Ovary (tissue), 9 donors: Measurements from ENCODE around the gene SLBP. TPM values are rescaled to one million over a fixed set of nuclear protein-coding genes. Genes with fewer than 3 reads are reported as not detected.

Experiments used
- DNase-seq, 5 donors: peaks; one replicate each; pipeline ENCODE4 v3.0.0-alpha.2; 2019 to 2020
- H3K27ac ChIP-seq, 2 donors: fragments of 200-600 bp; one replicate each; pipeline versions ENCODE4 v1.5.1 to v1.8.0; 2019 to 2022
- H3K27me3 ChIP-seq: fragments of 200-600 bp; one replicate; pipeline ENCODE4 v1.8.0; 2022
- H3K36me3 ChIP-seq: fragments of 200-600 bp; sonication (generic); one replicate; pipeline ENCODE4 v1.5.1; 2019
- H3K4me1 ChIP-seq: one replicate; pipeline ENCODE4 v1.8.1; 2013; ENCODE audit warnings: mild to moderate bottlenecking, moderate library complexity; ENCODE audit not compliant: insufficient read depth
- H3K4me3 ChIP-seq: fragments of 200-600 bp; sonication (generic); one replicate; pipeline ENCODE4 v1.5.1; 2017
- H3K9me3 ChIP-seq, 2 donors: fragments of 200-600 bp in 1 of 2; sonication (generic) in 1 of 2; one replicate each; pipeline versions ENCODE4 v1.5.1 to v1.8.1; 2013 to 2019; ENCODE audit warnings: mild to moderate bottlenecking in 1 of 2, moderate library complexity in 1 of 2
- EP300 ChIP-seq: sonication (generic); formaldehyde crosslinking; IDR thresholded peaks from one replicate; pipeline ENCODE4 v1.6.1; 2017; ENCODE audit warnings: antibody characterized with exemption
- POLR2A ChIP-seq: fragments of 450-650 bp; IDR thresholded peaks from one replicate; pipeline ENCODE4 v1.6.1; 2017; ENCODE audit warnings: antibody characterized with exemption, mild to moderate bottlenecking, moderate library complexity
- WGBS, 3 donors: extraction: QIAGEN DNeasy Blood & Tissue Kit in 1 of 3; methylation state at CpG; one replicate each; pipeline versions ENCODE4 v1.1.5 to v1.1.7; 2013 to 2017; 5-methylcytosine and 5-hydroxymethylcytosine counted together
- intact Hi-C, 4 donors: fragments of 100-400 bp; cut with DNase I; formaldehyde crosslinking; loops; one replicate each; pipeline versions ENCODE4 v1.11.0 to v1.15.1; 2022 to 2023
- polyA plus RNA-seq, 2 donors: library from polyadenylated mRNA; stranded (reverse); fragments of 200-250 nt in 1 of 2; fragments of 350-450 nt in 1 of 2; fragmentation: Illumina TruSeq in 1 of 2; extraction: RNeasy Lipid Tissue Mini Kit (QIAGEN cat#74804) in 1 of 2; gene quantifications; one replicate each; pipeline ENCODE4 v1.2.3, GENCODE V29; 2013 to 2014
- total RNA-seq, 7 donors: library from RNA; depleted of rRNA in 2 of 7; stranded (reverse); fragments of >200 nt in 2 of 7; fragmentation: NEBNext Ultra II Directional in 3 of 7; extraction: Animal tissue kit (Norgen Biotek cat#: 25700) in 3 of 7; gene quantifications; one replicate each; pipeline versions ENCODE4 v1.1.0 to v1.2.4, GENCODE V29; 2016 to 2023
- TF ChIP-seq, protein P1 (sequence below), 3 donors: fragments of 450-650 bp in 2 of 3; fragments of 200-600 bp in 1 of 3; IDR thresholded peaks; one replicate each; pipeline versions ENCODE4 v1.5.1 to v1.8.0; 2016 to 2022; ENCODE audit warnings: antibody characterized with exemption in 3 of 3, mild to moderate bottlenecking in 1 of 3
- donor health status: DM: no; HTN: no; CAD: no; lungs with moderate emphysema.
- donor health status: DM: no; HTN: no; CAD: no.
- donor health status: Bipolar disorder and iron deficiency.
- donor health status: DM: yes; HTN: yes; CAD: no.
- donor health status: DM: no; HTN: no; CAD: no.
- donor health status: DM: yes; HTN: yes; CAD: no.

Gene SLBP
- total and polyA plus RNA-seq, 9 donors: 30.9 to 64.8 (median 36.7) TPM

GRCh38 chr4:1726146-1726934, 14.2 kb upstream of the SLBP start:
- Histone ChIP-seq H3K4me3 (no peak overlapping the region), H3K4me1 (peaks cover 2% of the 10 kb centered on the region), H3K9me3 (no peaks in the 10 kb centered on the region), H3K27me3 (no peaks in the 10 kb centered on the region), H3K36me3 (no peaks in the 10 kb centered on the region), H3K27ac (no peak overlapping the region)
- 61 to 65% (median 62%) methylated on average over 17 of the region's 17 CpGs for WGBS, 3 donors
- intact Hi-C loops: loop anchor here in 3 of 4 donors (5.0 kb wide), 2 partner anchors 34 to 369 kb away; no protein-coding TSS in a partner anchor
- TF ChIP-seq, protein P1, sequence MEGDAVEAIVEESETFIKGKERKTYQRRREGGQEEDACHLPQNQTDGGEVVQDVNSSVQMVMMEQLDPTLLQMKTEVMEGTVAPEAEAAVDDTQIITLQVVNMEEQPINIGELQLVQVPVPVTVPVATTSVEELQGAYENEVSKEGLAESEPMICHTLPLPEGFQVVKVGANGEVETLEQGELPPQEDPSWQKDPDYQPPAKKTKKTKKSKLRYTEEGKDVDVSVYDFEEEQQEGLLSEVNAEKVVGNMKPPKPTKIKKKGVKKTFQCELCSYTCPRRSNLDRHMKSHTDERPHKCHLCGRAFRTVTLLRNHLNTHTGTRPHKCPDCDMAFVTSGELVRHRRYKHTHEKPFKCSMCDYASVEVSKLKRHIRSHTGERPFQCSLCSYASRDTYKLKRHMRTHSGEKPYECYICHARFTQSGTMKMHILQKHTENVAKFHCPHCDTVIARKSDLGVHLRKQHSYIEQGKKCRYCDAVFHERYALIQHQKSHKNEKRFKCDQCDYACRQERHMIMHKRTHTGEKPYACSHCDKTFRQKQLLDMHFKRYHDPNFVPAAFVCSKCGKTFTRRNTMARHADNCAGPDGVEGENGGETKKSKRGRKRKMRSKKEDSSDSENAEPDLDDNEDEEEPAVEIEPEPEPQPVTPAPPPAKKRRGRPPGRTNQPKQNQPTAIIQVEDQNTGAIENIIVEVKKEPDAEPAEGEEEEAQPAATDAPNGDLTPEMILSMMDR (IDR thresholded peaks at IDR 0.05): peak; percentile 77 to 80 (median 78)
- TF ChIP-seq EP300 (no peak), POLR2A (no peak)
- peak; percentile 64 to 88 (median 84) for DNase-seq

GRCh38 chr4:1725521-1725920, 13.4 kb upstream of the SLBP start:
- DNase-seq: peak in 1 of 5 donors; percentile 13
- Histone ChIP-seq H3K4me1 (peaks cover 2% of the 10 kb centered on the region), H3K4me3 (no peak overlapping the region), H3K27ac (no peak overlapping the region), H3K27me3 (no peaks in the 10 kb centered on the region), H3K9me3 (no peaks in the 10 kb centered on the region), H3K36me3 (no peaks in the 10 kb centered on the region)
- intact Hi-C loops: loop anchor here (2.0 to 5.0 kb wide), 3 partner anchors 31 to 368 kb away; no protein-coding TSS in a partner anchor
- WGBS, 3 donors: 85 to 92% (median 91%) methylated on average over 10 of the region's 10 CpGs
- TF ChIP-seq POLR2A (no peak), EP300 (no peak)
- TF ChIP-seq, protein P1 (IDR thresholded peaks at IDR 0.05): no peak

DNA sequence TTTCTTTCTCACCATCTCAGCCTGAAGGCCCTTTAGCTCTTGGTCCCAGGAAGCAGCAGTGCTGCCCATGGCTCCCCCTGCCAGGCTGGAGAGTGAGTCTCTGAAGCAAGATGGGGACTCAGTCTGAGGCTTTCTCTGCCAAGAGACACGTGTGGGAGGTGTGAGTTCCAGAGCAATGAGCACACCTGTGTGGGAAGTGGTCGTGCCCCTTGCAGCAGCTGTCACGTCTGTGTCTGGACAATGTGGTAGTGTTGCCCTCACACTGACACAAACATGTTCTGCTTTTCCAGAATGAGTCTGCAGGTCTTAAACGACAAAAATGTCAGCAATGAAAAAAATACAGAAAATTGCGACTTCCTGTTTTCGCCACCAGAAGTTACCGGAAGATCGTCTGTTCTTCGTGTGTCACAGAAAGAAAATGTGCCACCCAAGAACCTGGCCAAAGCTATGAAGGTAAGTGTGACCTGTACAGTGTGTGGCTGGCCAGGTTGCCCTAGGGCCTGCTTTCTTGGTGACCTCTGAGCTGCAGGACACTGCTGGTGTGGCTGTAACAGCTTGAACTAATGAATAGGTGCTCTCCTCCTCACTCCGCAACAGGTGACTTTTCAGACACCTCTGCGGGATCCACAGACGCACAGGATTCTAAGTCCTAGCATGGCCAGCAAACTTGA, 11.1 kb upstream of the SLBP start:
- DNase-seq: peak in 4 of 5 donors; percentile 12 to 23 (median 16)
- TF ChIP-seq POLR2A: no peak
- TF ChIP-seq, protein P1 (IDR thresholded peaks at IDR 0.05): no peak
- TF ChIP-seq EP300: no peak
- 74 to 80% (median 77%) methylated on average over 12 of the region's 12 CpGs for WGBS, 3 donors
- Histone ChIP-seq H3K4me3 (no peak overlapping the region), H3K9me3 (no peaks in the 10 kb centered on the region), H3K27ac (no peak overlapping the region), H3K36me3 (no peaks in the 10 kb centered on the region), H3K4me1 (peaks cover 8% of the 10 kb centered on the region), H3K27me3 (no peaks in the 10 kb centered on the region)
- intact Hi-C loops: loop anchor here in 1 of 4 donors (5.0 kb wide), 1 partner anchor 376 kb away; the partner anchor contains the start of gene UVSSA

DNA sequence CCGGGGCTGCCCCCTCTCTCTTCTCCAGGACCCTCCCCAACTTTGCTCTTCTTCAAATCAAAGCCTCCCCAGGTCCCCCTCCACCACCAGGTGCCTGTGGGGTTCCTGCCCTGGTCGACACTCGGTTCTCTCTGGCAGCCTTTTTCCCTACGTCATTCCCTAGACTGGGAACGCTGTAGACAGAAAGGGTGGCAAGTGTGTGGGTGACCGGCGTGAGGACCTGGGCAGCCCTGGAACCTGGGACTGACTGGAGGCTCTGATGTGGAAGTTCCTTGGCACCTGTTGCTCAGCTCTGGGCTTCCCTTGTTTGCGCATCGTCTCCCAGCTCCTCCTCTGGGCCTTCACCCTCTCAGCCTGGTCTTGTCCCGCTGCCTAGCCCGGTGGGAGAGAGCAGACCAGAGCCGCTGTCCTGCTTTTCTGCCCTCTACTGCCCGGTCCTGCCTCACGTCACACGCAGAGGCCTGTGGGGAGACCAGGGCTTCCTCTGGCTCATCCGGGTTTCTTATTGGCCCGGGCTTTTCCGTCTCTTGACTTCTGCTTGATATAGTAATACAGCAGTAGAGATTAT, 10.5 kb upstream of the SLBP start:
- H3K4me1 ChIP-seq: peaks cover 8% of the 10 kb centered on the region
- no peak overlapping the region for H3K27ac ChIP-seq
- H3K4me3 ChIP-seq: no peak overlapping the region
- no peak for TF ChIP-seq EP300
- TF ChIP-seq, protein P1 (IDR thresholded peaks at IDR 0.05): no peak
- TF ChIP-seq POLR2A: no peak
- no peaks in the 10 kb centered on the region for H3K9me3 ChIP-seq
- H3K36me3 ChIP-seq: no peaks in the 10 kb centered on the region
- intact Hi-C loops: loop anchor here in 1 of 4 donors (5.0 kb wide), 1 partner anchor 375 kb away; the partner anchor contains the start of gene UVSSA
- 43 to 53% (median 52%) methylated on average over 18 of the region's 18 CpGs for WGBS, 3 donors
- H3K27me3 ChIP-seq: no peaks in the 10 kb centered on the region
- DNase-seq: peak in 4 of 5 donors; percentile 14 to 36 (median 22)
